Heart left ventricle (tissue), 16 donors: ENCODE results near the gene LRBA. TPM values are rescaled to one million over a fixed set of nuclear protein-coding genes. Genes with fewer than 3 reads are reported as not detected.
A peak's percentile ranks its signal among the peaks of the same experiment; 100 is the strongest.

Experiments
- ATAC-seq, 4 donors: fragments of 200-7000 bp; cut with Tn5 transposase; one replicate each; pipeline ENCODE4 v1.9.1; 2020 to 2022; ENCODE audit warnings: moderate library complexity in 4 of 4, mild to moderate bottlenecking in 3 of 4, moderate number of reproducible peaks in 1 of 4
- DNase-seq, 5 donors: peaks; one replicate each; pipeline ENCODE4 v3.0.0-alpha.2; 2020
- H3K27ac ChIP-seq, 12 donors: fragments of 200-600 bp; sonication (generic) in 4 of 12; one replicate each; pipeline versions ENCODE4 v1.5.0 to v1.8.0; 2016 to 2022; ENCODE audit warnings: mild to moderate bottlenecking in 2 of 12
- H3K27me3 ChIP-seq, 9 donors: fragments of 200-600 bp; sonication (generic) in 2 of 9; one replicate each; pipeline versions ENCODE4 v1.5.1 to v1.8.0; 2016 to 2022; ENCODE audit warnings: mild to moderate bottlenecking in 3 of 9
- H3K36me3 ChIP-seq, 9 donors: fragments of 200-600 bp; sonication (generic) in 2 of 9; one replicate each; pipeline versions ENCODE4 v1.5.0 to v1.8.0; 2018 to 2022; ENCODE audit warnings: mild to moderate bottlenecking in 2 of 9
- H3K4me1 ChIP-seq, 12 donors: fragments of 200-600 bp; sonication (generic) in 4 of 12; one replicate each; pipeline versions ENCODE4 v1.5.0 to v1.8.0; 2016 to 2022; ENCODE audit warnings: mild to moderate bottlenecking in 3 of 12
- H3K4me3 ChIP-seq, 12 donors: fragments of 200-600 bp; sonication (generic) in 4 of 12; one replicate each; pipeline versions ENCODE4 v1.5.0 to v1.8.0; 2017 to 2022; ENCODE audit warnings: mild to moderate bottlenecking in 9 of 12, moderate library complexity in 4 of 12
- H3K9me3 ChIP-seq, 12 donors: fragments of 200-600 bp; sonication (generic) in 4 of 12; one replicate each; pipeline versions ENCODE4 v1.5.0 to v1.8.0; 2016 to 2022; ENCODE audit warnings: mild to moderate bottlenecking in 1 of 12
- POLR2A ChIP-seq, 2 donors: fragments of 450-650 bp; IDR thresholded peaks; one replicate each; pipeline ENCODE4 v1.6.1; 2017; ENCODE audit warnings: antibody characterized with exemption in 2 of 2, mild to moderate bottlenecking in 2 of 2, moderate library complexity in 2 of 2
- WGBS, 4 donors: extraction: QIAGEN DNeasy Blood & Tissue Kit in 2 of 4; methylation state at CpG; one replicate each; pipeline versions ENCODE4 v1.1.5 to v1.1.7; 2013 to 2018; 5-methylcytosine and 5-hydroxymethylcytosine counted together
- intact Hi-C, 10 donors: fragments of 100-400 bp; cut with DNase I; formaldehyde crosslinking; loops; one replicate each; pipeline versions ENCODE4 v1.11.1 to v1.14.2; 2022
- polyA plus RNA-seq, 2 donors: library from polyadenylated mRNA; stranded (reverse); fragments of 200-250 nt; gene quantifications; one replicate each; pipeline ENCODE4 v1.2.3, GENCODE V29; 2013
- total RNA-seq, 9 donors: library from RNA; depleted of rRNA in 2 of 9; stranded (reverse); fragments of >200 nt in 2 of 9; fragmentation: NEBNext Ultra II Directional in 3 of 9; extraction: Animal tissue kit (Norgen Biotek cat#: 25700) in 3 of 9; gene quantifications; one replicate each; pipeline versions ENCODE4 v1.1.0 to v1.2.4, GENCODE V29; 2016 to 2023
- TF ChIP-seq, protein P1 (sequence below), 12 donors: fragments of 200-600 bp; sonication (generic) in 4 of 12; IDR thresholded peaks; one replicate each; pipeline versions ENCODE4 v1.5.0 to v1.8.0; 2018 to 2022; ENCODE audit warnings: antibody characterized with exemption in 12 of 12, mild to moderate bottlenecking in 5 of 12
- donor health status: ischemic (EF 13 %, LVEDD 7.1; RV severe dilation, severe dysfunction).
- donor health status: healthy with polysubstance abuse.
- donor health status: DM: no; HTN: yes; CAD: no.
- donor health status: DM: no; HTN: no; CAD: no.
- donor health status: ischemic (EF 25% LVEDD 6.9; RV normal size, moderate dysfunction).
- donor health status: ischemic (EF 25% LVEDD 5.7; RV mildly dilated, moderate dysfunction).
- donor health status: healthy.
- donor health status: DM: yes; HTN: yes; CAD: no.
- donor health status: ischemic (EF 35%, LVEDD 5.7; RV mildly dilated, moderate dysfunction).
- donor health status: nonischemic (EF 11% LVEDD 7.7; RV severe dilation, severe dysfunction).
- donor health status: DM: yes; HTN: yes; CAD: no.
- donor health status: PGD.
- donor health status: ischemic (EF 29% LVEDD 5.4; RV normal size, mild dysfunction).
- donor health status: nonischemic (EF 23%, LVEDD 6.1; RV moderate dilation, normal function).

LRBA gene
- total and polyA plus RNA-seq, 11 donors: 6.5 to 35.1 (median 22.6) TPM

DNA sequence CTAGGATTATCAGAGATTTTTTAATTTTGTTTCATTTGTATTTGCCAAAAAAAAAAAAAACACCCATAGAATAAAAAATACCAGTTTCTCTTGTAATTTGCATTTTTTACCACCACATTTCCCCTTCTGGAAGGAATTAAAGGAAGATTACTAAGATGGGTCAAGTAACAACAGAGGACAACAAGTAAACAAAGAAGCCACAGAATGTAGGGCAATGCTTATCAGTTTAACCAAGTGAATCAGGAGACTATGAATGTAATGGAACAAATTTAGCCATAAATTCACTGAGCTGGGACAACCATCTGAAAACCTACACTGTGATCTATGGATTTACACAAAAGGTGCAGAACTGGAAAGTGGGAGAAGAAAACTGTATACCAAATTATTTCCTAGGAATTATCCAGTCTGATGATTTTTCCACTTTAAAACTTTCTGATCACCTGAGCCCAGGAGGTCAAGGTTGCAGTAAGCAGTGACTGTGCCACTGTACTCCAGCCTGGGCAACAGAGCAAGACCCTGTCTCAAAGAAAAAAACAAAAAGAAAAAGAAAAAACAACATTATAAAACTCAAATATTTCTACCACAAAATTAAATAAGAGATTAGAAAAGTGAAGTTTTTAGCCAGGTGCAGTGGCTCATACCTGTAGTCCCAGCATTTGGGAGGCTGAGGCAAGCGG lies 32.4 kb downstream of the LRBA start:
- 94 to 98% (median 97%) methylated on average over 1 of the region's 1 CpG for WGBS, 4 donors
- Histone ChIP-seq H3K27me3 (no peaks in the 10 kb centered on the region), H3K36me3 (no peaks in the 10 kb centered on the region), H3K9me3 (no peaks in the 10 kb centered on the region), H3K4me3 (no peak overlapping the region), H3K4me1 (no peaks in the 10 kb centered on the region), H3K27ac (no peak overlapping the region)
- TF ChIP-seq, protein P1, sequence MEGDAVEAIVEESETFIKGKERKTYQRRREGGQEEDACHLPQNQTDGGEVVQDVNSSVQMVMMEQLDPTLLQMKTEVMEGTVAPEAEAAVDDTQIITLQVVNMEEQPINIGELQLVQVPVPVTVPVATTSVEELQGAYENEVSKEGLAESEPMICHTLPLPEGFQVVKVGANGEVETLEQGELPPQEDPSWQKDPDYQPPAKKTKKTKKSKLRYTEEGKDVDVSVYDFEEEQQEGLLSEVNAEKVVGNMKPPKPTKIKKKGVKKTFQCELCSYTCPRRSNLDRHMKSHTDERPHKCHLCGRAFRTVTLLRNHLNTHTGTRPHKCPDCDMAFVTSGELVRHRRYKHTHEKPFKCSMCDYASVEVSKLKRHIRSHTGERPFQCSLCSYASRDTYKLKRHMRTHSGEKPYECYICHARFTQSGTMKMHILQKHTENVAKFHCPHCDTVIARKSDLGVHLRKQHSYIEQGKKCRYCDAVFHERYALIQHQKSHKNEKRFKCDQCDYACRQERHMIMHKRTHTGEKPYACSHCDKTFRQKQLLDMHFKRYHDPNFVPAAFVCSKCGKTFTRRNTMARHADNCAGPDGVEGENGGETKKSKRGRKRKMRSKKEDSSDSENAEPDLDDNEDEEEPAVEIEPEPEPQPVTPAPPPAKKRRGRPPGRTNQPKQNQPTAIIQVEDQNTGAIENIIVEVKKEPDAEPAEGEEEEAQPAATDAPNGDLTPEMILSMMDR (IDR thresholded peaks at IDR 0.05): no peak
- TF ChIP-seq POLR2A (IDR thresholded peaks at IDR 0.05): no peak
- ATAC-seq (no peak), DNase-seq (no peak)
- intact Hi-C loops: no loop called here

DNA sequence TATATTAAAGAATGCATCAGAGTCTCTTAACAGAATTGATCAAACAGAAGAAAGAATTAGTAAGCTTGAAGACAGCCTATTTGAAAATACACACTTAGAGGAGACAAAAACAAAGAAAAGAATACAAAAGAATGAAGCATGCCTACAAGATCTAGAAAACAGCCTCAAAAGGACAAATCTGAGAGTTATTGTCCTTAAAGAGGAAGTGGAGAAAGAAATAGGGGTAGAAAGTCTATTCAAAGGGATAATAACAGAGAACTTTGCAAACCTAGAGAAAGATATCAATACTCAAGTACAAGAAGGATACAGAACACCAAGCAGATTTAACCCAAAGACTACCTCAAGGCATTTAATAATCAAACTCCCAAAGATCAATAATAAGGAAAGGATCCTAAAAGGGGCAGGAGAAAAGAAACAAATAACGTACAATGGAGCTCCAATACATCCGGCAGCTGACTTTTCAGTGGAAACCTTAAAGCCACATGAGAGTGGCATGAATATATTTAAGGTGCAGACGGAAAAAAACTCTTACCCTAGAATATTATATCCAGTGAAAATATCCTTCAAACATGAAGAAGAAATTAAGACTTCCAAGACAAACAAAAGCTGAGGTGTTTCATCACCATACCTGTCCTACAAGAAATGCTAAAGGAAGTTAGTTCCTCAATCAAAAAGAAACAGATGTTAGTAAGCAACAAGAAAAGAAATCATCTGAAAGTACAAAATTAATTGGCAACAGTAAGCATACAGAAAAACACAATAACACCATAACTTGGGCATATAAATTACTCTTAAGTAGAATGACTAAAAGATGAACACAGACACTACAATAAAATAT lies 36.1 kb downstream of the LRBA start:
- Histone ChIP-seq H3K27ac (no peak overlapping the region), H3K9me3 (no peaks in the 10 kb centered on the region), H3K4me3 (no peak overlapping the region), H3K4me1 (peaks cover 0 to 5% (median 0%) of the 10 kb centered on the region in 12 donors), H3K27me3 (no peaks in the 10 kb centered on the region), H3K36me3 (no peaks in the 10 kb centered on the region)
- ATAC-seq: no peak
- WGBS, 4 donors: 97 to 99% (median 98%) methylated on average over 3 of the region's 3 CpGs
- intact Hi-C loops: no loop called here
- no peak for DNase-seq
- TF ChIP-seq, protein P1 (IDR thresholded peaks at IDR 0.05): no peak
- TF ChIP-seq POLR2A (IDR thresholded peaks at IDR 0.05): no peak

DNA sequence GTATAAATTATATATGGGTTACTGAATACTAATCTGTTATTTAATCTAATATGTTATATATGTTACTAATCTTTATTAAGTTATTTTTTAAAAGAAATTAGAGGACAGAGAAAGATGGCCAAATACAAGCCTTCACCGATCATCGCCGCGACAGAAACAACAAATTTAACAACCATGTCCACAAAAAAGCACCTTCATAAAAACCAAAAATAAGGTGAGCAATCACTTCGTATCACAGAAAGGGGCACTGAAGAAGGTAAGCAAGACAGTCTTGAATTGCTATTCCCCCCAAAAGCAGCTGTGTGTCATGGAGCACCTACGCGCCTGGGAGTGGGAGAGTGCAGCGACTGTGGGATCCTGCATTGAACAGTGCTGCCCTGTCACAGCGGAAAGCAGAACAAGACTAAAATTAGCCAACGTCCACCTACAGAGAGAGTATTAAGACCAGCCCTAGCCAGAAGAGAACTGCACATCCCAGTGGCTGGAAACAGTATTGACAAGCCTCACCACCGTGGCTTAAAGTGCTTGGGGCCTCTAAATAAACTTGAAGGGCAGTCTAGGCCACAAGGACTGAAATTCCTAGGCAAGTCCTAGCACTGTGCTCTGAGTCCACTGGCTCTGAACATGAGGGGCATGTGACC lies 38.5 kb downstream of the LRBA start:
- no peak for TF ChIP-seq POLR2A (IDR thresholded peaks at IDR 0.05)
- TF ChIP-seq, protein P1 (IDR thresholded peaks at IDR 0.05): no peak
- intact Hi-C loops: no loop called here
- Histone ChIP-seq H3K36me3 (no peaks in the 10 kb centered on the region), H3K27ac (no peak overlapping the region), H3K4me1 (peaks cover 0 to 14% (median 1%) of the 10 kb centered on the region in 12 donors), H3K9me3 (no peaks in the 10 kb centered on the region), H3K4me3 (no peak overlapping the region), H3K27me3 (no peaks in the 10 kb centered on the region)
- 74 to 79% (median 76%) methylated on average over 11 of the region's 11 CpGs for WGBS, 4 donors
- no peak for DNase-seq
- peak; percentile 32 to 70 (median 60) for ATAC-seq

DNA sequence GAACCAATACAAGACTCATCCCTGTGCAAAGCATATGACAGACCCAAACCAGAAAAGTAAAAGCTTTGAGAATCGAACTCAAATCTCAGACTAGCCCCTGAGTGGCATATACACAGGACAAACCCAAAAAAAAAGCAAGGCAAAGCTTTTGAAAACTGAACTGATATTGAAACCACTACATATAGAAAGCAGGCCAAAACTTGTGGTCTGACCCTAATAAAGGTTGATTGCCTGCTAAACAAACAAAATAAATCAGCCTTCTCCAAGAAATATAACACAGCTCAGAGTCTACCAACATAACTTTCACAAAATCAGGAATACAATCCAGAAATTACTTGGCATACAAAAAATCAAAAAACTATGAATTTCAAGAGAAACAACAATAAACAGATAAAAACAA lies 40.3 kb downstream of the LRBA start:
- TF ChIP-seq, protein P1 (IDR thresholded peaks at IDR 0.05): no peak
- TF ChIP-seq POLR2A (IDR thresholded peaks at IDR 0.05): no peak
- ATAC-seq (no peak), DNase-seq (no peak)
- no peak overlapping the region for H3K27ac ChIP-seq
- no peak overlapping the region for H3K4me3 ChIP-seq
- H3K4me1 ChIP-seq: peaks cover 0 to 16% (median 1%) of the 10 kb centered on the region in 12 donors
- no peaks in the 10 kb centered on the region for H3K27me3 ChIP-seq
- H3K36me3 ChIP-seq: no peaks in the 10 kb centered on the region
- WGBS, 4 donors: 75 to 91% (median 85%) methylated on average over 1 of the region's 1 CpG
- no peaks in the 10 kb centered on the region for H3K9me3 ChIP-seq
- intact Hi-C loops: no loop called here
